ENCODE data around the gene PRAMEF1. TPM values are rescaled to one million over a fixed set of nuclear protein-coding genes. Genes with fewer than 3 reads are reported as not detected.
"Not testable (repeated sequence)": the region's sequence is repeated elsewhere in the genome, so short reads cannot be mapped to it uniquely, and the experiment has no call there.

PRAMEF1 gene
- total RNA-seq, 2 donors from 2014 or later: not detected

- DNase-seq (ENCODE audit: low spot score): no peak
- no peaks in the 10 kb centered on the region for H3K4me1 ChIP-seq (replicated peaks)
- no peaks in the 10 kb centered on the region for H3K36me3 ChIP-seq
- no peak overlapping the region for H3K27ac ChIP-seq
- WGBS: 85% methylated on average over 5 of the region's 5 CpGs
- no peaks in the 10 kb centered on the region for H3K27me3 ChIP-seq (replicated peaks; ENCODE audit: insufficient read depth)
- H3K4me3 ChIP-seq: no peak overlapping the region
- TF ChIP-seq, protein P1, sequence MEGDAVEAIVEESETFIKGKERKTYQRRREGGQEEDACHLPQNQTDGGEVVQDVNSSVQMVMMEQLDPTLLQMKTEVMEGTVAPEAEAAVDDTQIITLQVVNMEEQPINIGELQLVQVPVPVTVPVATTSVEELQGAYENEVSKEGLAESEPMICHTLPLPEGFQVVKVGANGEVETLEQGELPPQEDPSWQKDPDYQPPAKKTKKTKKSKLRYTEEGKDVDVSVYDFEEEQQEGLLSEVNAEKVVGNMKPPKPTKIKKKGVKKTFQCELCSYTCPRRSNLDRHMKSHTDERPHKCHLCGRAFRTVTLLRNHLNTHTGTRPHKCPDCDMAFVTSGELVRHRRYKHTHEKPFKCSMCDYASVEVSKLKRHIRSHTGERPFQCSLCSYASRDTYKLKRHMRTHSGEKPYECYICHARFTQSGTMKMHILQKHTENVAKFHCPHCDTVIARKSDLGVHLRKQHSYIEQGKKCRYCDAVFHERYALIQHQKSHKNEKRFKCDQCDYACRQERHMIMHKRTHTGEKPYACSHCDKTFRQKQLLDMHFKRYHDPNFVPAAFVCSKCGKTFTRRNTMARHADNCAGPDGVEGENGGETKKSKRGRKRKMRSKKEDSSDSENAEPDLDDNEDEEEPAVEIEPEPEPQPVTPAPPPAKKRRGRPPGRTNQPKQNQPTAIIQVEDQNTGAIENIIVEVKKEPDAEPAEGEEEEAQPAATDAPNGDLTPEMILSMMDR (IDR thresholded peaks at IDR 0.05): no peak
- TF ChIP-seq POLR2A (IDR thresholded peaks at IDR 0.05): no peak
- no peak for TF ChIP-seq POLR2AphosphoS5 (IDR thresholded peaks at IDR 0.05)
- intact Hi-C loops (cut with DNase I): no loop called here
- no peaks in the 10 kb centered on the region for H3K9me3 ChIP-seq
Observed at GRCh38 chr1:12774801-12775345, 16.3 kb upstream of the PRAMEF1 start.

DNA sequence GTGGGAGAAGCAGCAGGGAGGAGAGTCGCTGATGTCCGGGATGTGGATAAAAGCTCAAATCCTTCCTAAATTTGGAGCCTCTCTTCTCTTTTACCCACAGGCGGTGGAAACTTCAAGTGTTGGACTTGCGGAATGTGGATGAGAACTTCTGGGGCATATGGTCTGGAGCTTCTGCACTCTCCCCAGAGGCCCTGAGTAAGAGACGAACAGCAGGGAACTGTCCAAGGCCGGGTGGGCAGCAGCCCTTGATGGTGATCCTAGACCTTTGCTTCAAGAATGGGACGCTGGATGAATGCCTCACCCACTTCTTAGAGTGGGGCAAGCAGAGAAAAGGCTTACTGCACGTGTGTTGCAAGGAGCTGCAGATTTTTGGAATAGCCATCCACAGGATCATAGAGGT, 15.8 kb upstream of the PRAMEF1 start:
- intact Hi-C loops (cut with DNase I): no loop called here
- 89% methylated on average over 8 of the region's 8 CpGs for WGBS
- no peak overlapping the region for H3K27ac ChIP-seq
- no peaks in the 10 kb centered on the region for H3K36me3 ChIP-seq
- no peaks in the 10 kb centered on the region for H3K9me3 ChIP-seq
- no peak for TF ChIP-seq POLR2A (IDR thresholded peaks at IDR 0.05)
- TF ChIP-seq, protein P1 (IDR thresholded peaks at IDR 0.05): no peak
- TF ChIP-seq POLR2AphosphoS5 (IDR thresholded peaks at IDR 0.05): no peak
- H3K4me3 ChIP-seq: no peak overlapping the region
- no peak for DNase-seq (ENCODE audit: low spot score)
- H3K27me3 ChIP-seq (replicated peaks; ENCODE audit: insufficient read depth): no peaks in the 10 kb centered on the region
- H3K4me1 ChIP-seq (replicated peaks): no peaks in the 10 kb centered on the region

DNA sequence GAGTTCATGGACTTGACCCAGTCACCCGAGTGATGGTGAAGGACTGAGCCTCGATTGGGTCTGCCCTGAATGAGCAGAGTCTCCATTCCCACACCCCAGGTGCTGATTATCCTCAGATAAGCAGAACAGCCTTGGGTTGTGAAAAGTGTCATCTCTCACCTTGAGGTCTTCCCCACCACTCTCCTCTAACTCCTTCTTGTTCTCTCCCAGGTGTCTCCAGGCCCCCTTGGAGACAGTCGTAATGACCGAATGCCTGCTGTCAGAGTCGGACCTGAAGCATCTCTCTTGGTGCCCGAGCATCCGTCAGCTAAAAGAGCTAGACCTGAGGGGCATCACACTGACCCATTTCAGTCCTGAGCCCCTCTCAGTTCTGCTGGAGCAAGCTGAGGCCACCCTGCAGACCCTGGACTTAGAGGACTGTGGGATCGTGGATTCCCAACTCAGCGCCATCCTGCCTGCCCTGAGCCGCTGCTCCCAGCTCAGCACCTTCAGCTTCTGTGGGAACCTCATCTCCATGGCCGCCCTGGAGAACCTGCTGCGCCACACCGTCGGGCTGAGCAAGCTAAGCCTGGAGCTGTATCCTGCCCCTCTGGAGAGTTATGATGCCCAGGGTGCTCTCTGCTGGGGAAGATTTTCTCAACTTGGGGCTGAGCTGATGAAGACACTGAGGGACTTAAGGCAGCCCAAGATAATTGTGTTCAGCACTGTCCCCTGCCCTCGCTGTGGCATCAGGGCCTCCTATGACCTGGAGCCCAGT, 14.2 kb upstream of the PRAMEF1 start:
- 89% methylated on average over 15 of the region's 15 CpGs for WGBS
- no peaks in the 10 kb centered on the region for H3K9me3 ChIP-seq
- intact Hi-C loops (cut with DNase I): no loop called here
- no peak overlapping the region for H3K27ac ChIP-seq
- TF ChIP-seq, protein P1 (IDR thresholded peaks at IDR 0.05): no peak
- no peak for TF ChIP-seq POLR2AphosphoS5 (IDR thresholded peaks at IDR 0.05)
- no peak for TF ChIP-seq POLR2A (IDR thresholded peaks at IDR 0.05)
- no peaks in the 10 kb centered on the region for H3K36me3 ChIP-seq
- H3K4me1 ChIP-seq (replicated peaks): no peaks in the 10 kb centered on the region
- H3K4me3 ChIP-seq: no peak overlapping the region
- no peak for DNase-seq (ENCODE audit: low spot score)
- H3K27me3 ChIP-seq (replicated peaks; ENCODE audit: insufficient read depth): no peaks in the 10 kb centered on the region

- Histone ChIP-seq H3K4me3 (no peak overlapping the region), H3K4me1 (replicated peaks) (no peaks in the 10 kb centered on the region), H3K27me3 (replicated peaks; ENCODE audit: insufficient read depth) (no peaks in the 10 kb centered on the region), H3K9me3 (no peaks in the 10 kb centered on the region), H3K27ac (no peak overlapping the region), H3K36me3 (no peaks in the 10 kb centered on the region)
- TF ChIP-seq POLR2AphosphoS5 (IDR thresholded peaks at IDR 0.05): no peak
- no peak for TF ChIP-seq POLR2A (IDR thresholded peaks at IDR 0.05)
- TF ChIP-seq, protein P1 (IDR thresholded peaks at IDR 0.05): no peak
- intact Hi-C loops (cut with DNase I): no loop called here
- DNase-seq (ENCODE audit: low spot score): no peak
- WGBS: 82% methylated on average over 4 of the region's 4 CpGs
Observed at GRCh38 chr1:12778061-12778460, 13.1 kb upstream of the PRAMEF1 start.

- H3K27ac ChIP-seq: no peak overlapping the region
- no peak overlapping the region for H3K4me3 ChIP-seq
- intact Hi-C loops (cut with DNase I): no loop called here
- no peaks in the 10 kb centered on the region for H3K36me3 ChIP-seq
- WGBS: 77% methylated on average over 6 of the region's 6 CpGs
- H3K9me3 ChIP-seq: no peaks in the 10 kb centered on the region
- DNase-seq (ENCODE audit: low spot score): no peak
- no peaks in the 10 kb centered on the region for H3K27me3 ChIP-seq (replicated peaks; ENCODE audit: insufficient read depth)
- TF ChIP-seq, protein P1 (IDR thresholded peaks at IDR 0.05): no peak
- no peak for TF ChIP-seq POLR2AphosphoS5 (IDR thresholded peaks at IDR 0.05)
- no peak for TF ChIP-seq POLR2A (IDR thresholded peaks at IDR 0.05)
- H3K4me1 ChIP-seq (replicated peaks): no peaks in the 10 kb centered on the region
Observed at GRCh38 chr1:12778907-12779306, 12.3 kb upstream of the PRAMEF1 start.

- H3K27ac ChIP-seq; H3K4me1 ChIP-seq (replicated peaks); H3K9me3 ChIP-seq; DNase-seq (ENCODE audit: low spot score); H3K4me3 ChIP-seq; H3K27me3 ChIP-seq (replicated peaks; ENCODE audit: insufficient read depth); H3K36me3 ChIP-seq; intact Hi-C loops (cut with DNase I): not testable (repeated sequence)
- WGBS: 79% methylated on average over 5 of the region's 5 CpGs
Observed at GRCh38 chr1:12781488-12781887, 9.7 kb upstream of the PRAMEF1 start.
